ENCODE data around the gene ARHGAP1.

- TF ChIP-seq RAD21 (IDR thresholded peaks at IDR 0.05; ENCODE audit: low read depth): no peak
- no peak for TF ChIP-seq TCF12 (IDR thresholded peaks at IDR 0.05; ENCODE audit: low read depth)
- no peak for TF ChIP-seq CEBPB (IDR thresholded peaks at IDR 0.05)
- TF ChIP-seq EP300 (IDR thresholded peaks at IDR 0.05; ENCODE audit: borderline replicate concordance): no peak
- TF ChIP-seq ZBTB7A (IDR thresholded peaks at IDR 0.05; ENCODE audit: low read depth): no peak
- TF ChIP-seq CREB1 (IDR thresholded peaks at IDR 0.05; ENCODE audit: low read depth): no peak
- no peak for TF ChIP-seq EGR1 (IDR thresholded peaks at IDR 0.05)
- TF ChIP-seq, protein P1, sequence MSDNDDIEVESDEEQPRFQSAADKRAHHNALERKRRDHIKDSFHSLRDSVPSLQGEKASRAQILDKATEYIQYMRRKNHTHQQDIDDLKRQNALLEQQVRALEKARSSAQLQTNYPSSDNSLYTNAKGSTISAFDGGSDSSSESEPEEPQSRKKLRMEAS (IDR thresholded peaks at IDR 0.05): no peak
- TF ChIP-seq YY1 (IDR thresholded peaks at IDR 0.05; ENCODE audit: low read depth): no peak
- TF ChIP-seq, protein P2, sequence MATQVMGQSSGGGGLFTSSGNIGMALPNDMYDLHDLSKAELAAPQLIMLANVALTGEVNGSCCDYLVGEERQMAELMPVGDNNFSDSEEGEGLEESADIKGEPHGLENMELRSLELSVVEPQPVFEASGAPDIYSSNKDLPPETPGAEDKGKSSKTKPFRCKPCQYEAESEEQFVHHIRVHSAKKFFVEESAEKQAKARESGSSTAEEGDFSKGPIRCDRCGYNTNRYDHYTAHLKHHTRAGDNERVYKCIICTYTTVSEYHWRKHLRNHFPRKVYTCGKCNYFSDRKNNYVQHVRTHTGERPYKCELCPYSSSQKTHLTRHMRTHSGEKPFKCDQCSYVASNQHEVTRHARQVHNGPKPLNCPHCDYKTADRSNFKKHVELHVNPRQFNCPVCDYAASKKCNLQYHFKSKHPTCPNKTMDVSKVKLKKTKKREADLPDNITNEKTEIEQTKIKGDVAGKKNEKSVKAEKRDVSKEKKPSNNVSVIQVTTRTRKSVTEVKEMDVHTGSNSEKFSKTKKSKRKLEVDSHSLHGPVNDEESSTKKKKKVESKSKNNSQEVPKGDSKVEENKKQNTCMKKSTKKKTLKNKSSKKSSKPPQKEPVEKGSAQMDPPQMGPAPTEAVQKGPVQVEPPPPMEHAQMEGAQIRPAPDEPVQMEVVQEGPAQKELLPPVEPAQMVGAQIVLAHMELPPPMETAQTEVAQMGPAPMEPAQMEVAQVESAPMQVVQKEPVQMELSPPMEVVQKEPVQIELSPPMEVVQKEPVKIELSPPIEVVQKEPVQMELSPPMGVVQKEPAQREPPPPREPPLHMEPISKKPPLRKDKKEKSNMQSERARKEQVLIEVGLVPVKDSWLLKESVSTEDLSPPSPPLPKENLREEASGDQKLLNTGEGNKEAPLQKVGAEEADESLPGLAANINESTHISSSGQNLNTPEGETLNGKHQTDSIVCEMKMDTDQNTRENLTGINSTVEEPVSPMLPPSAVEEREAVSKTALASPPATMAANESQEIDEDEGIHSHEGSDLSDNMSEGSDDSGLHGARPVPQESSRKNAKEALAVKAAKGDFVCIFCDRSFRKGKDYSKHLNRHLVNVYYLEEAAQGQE (IDR thresholded peaks at IDR 0.05; ENCODE audit: low read depth): no peak
- no peak for TF ChIP-seq NFIC (IDR thresholded peaks at IDR 0.05)
- TF ChIP-seq USF1 (IDR thresholded peaks at IDR 0.05): no peak
- no peak for TF ChIP-seq TAF1 (IDR thresholded peaks at IDR 0.05; ENCODE audit: low read depth)
- TF ChIP-seq FOXM1 (IDR thresholded peaks at IDR 0.05; ENCODE audit: borderline replicate concordance, low read depth): no peak
Measured at GRCh38 chr11:46731545-46731944, 31.1 kb upstream of the ARHGAP1 start.
